ENCODE results near the gene HPCAL1. TPM values are rescaled to one million over a fixed set of nuclear protein-coding genes. Genes with fewer than 3 reads are reported as not detected.

The HPCAL1 gene
- total and polyA plus RNA-seq, 3 experiments from 2014 or later = 44.1 to 96.3 (median 47.6) TPM

GRCh38 chr2:10410823-10411437 lies 108.2 kb downstream of the HPCAL1 start:
- no peak overlapping the region for H3K27ac ChIP-seq (ENCODE audit: low read depth, low read length)
- Mint-ChIP-seq H3K27ac (no peak overlapping the region), H3K27me3 (peaks cover 0 to 1% of the 10 kb centered on the region in 2 donors), H3K4me3 (peak overlapping the region in 1 of 7 donors; percentile 18), H3K9me3 (no peaks in the 10 kb centered on the region), H3K4me1 (peaks cover 29 to 36% (median 30%) of the 10 kb centered on the region in 3 donors), H3K36me3 (peaks cover 0 to 27% (median 4%) of the 10 kb centered on the region in 3 donors)
- peaks cover 34% of the 10 kb centered on the region for H3K4me1 ChIP-seq (ENCODE audit: insufficient read depth, low read length)
- H3K27me3 ChIP-seq (ENCODE audit: insufficient read depth, low read length, poor library complexity, severe bottlenecking) = no peaks in the 10 kb centered on the region
- peaks cover 4% of the 10 kb centered on the region for H3K36me3 ChIP-seq (ENCODE audit: insufficient read depth, low read length)
- no peak for DNase-seq
- no peaks in the 10 kb centered on the region for H3K9me3 ChIP-seq (ENCODE audit: low read length)
- ChIA-PET POLR2A (interaction anchor here (0.5 to 0.6 kb wide), 2 partner anchors 257 kb away, joined by 3 to 6 read pairs; no protein-coding TSS in a partner anchor), CTCF (interaction anchor here (0.6 to 7.3 kb wide), 10 partner anchors 25 to 338 kb away, joined by 3 to 99 read pairs (median 16); partner anchors contain the start of gene HPCAL1)
- no peak overlapping the region for H3K4me3 ChIP-seq (ENCODE audit: low read length)

- Histone ChIP-seq H3K27me3 (ENCODE audit: insufficient read depth, low read length, poor library complexity, severe bottlenecking) (no peaks in the 10 kb centered on the region), H3K9me3 (ENCODE audit: low read length) (no peaks in the 10 kb centered on the region), H3K4me3 (ENCODE audit: low read length) (no peak overlapping the region), H3K36me3 (ENCODE audit: insufficient read depth, low read length) (peaks cover 4% of the 10 kb centered on the region), H3K4me1 (ENCODE audit: insufficient read depth, low read length) (peaks cover 28% of the 10 kb centered on the region), H3K27ac (ENCODE audit: low read depth, low read length) (no peak overlapping the region)
- Mint-ChIP-seq H3K9me3 (no peaks in the 10 kb centered on the region), H3K27ac (peak overlapping the region in 1 of 8 donors; percentile 78), H3K27me3 (peaks cover 0 to 1% of the 10 kb centered on the region in 2 donors), H3K4me3 (no peak overlapping the region), H3K36me3 (peaks cover 0 to 24% (median 4%) of the 10 kb centered on the region in 3 donors), H3K4me1 (peaks cover 28 to 36% (median 28%) of the 10 kb centered on the region in 3 donors)
- no peak for DNase-seq
- ChIA-PET CTCF (interaction anchor here (0.6 to 7.3 kb wide), 2 partner anchors 107 to 234 kb away, joined by 3 to 99 read pairs; partner anchors contain the start of gene HPCAL1), POLR2A (no interaction called here)
These were observed 108.9 kb downstream of the HPCAL1 start for GRCh38 chr2:10411557-10411956.

GRCh38 chr2:10412380-10412779 lies 109.7 kb downstream of the HPCAL1 start:
- no peak for DNase-seq
- CTCF ChIA-PET = no interaction called here
- H3K27ac ChIP-seq (ENCODE audit: low read depth, low read length) = no peak overlapping the region
- peaks cover 0 to 1% of the 10 kb centered on the region in 2 donors for H3K27me3 Mint-ChIP-seq
- H3K4me3 ChIP-seq (ENCODE audit: low read length) = no peak overlapping the region
- POLR2A ChIA-PET = no interaction called here
- peaks cover 20% of the 10 kb centered on the region for H3K4me1 ChIP-seq (ENCODE audit: insufficient read depth, low read length)
- H3K4me3 Mint-ChIP-seq = no peak overlapping the region
- H3K27ac Mint-ChIP-seq = peak overlapping the region in 1 of 8 donors; percentile 24
- H3K36me3 ChIP-seq (ENCODE audit: insufficient read depth, low read length) = peaks cover 4% of the 10 kb centered on the region
- no peaks in the 10 kb centered on the region for H3K9me3 ChIP-seq (ENCODE audit: low read length)
- peaks cover 0 to 19% (median 3%) of the 10 kb centered on the region in 3 donors for H3K36me3 Mint-ChIP-seq
- H3K9me3 Mint-ChIP-seq = no peaks in the 10 kb centered on the region
- H3K27me3 ChIP-seq (ENCODE audit: insufficient read depth, low read length, poor library complexity, severe bottlenecking) = no peaks in the 10 kb centered on the region
- peaks cover 20 to 32% (median 22%) of the 10 kb centered on the region in 3 donors for H3K4me1 Mint-ChIP-seq

DNA sequence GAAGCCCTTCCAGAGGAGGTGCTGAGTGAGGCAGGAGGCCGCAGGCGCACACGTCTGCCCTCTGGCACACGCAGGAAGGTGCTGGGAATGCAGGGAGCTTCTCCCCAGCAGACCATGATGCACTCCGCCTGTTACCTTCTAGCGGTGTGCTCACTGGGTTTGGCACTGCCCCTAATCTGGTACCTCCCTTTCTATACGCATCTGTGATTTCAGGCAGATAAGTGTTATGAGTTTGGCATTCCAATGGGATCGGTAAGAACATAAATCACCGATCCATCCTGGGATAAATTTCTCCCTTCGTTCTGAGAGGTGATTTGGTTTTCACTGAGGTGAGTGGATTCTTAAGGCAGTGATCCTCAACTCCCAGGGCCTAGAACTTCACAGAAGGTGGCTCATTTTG lies 110.8 kb downstream of the HPCAL1 start:
- CTCF ChIA-PET = no interaction called here
- no peak overlapping the region for H3K27ac Mint-ChIP-seq
- peaks cover 9 to 22% (median 13%) of the 10 kb centered on the region in 3 donors for H3K4me1 Mint-ChIP-seq
- no peak overlapping the region for H3K4me3 ChIP-seq (ENCODE audit: low read length)
- no peak overlapping the region for H3K27ac ChIP-seq (ENCODE audit: low read depth, low read length)
- peaks cover 4% of the 10 kb centered on the region for H3K36me3 ChIP-seq (ENCODE audit: insufficient read depth, low read length)
- peaks cover 9% of the 10 kb centered on the region for H3K4me1 ChIP-seq (ENCODE audit: insufficient read depth, low read length)
- H3K4me3 Mint-ChIP-seq = no peak overlapping the region
- H3K9me3 Mint-ChIP-seq = no peaks in the 10 kb centered on the region
- no peaks in the 10 kb centered on the region for H3K9me3 ChIP-seq (ENCODE audit: low read length)
- peaks cover 0 to 22% (median 3%) of the 10 kb centered on the region in 3 donors for H3K36me3 Mint-ChIP-seq
- no peak for DNase-seq
- H3K27me3 Mint-ChIP-seq = no peaks in the 10 kb centered on the region
- POLR2A ChIA-PET = no interaction called here
- no peaks in the 10 kb centered on the region for H3K27me3 ChIP-seq (ENCODE audit: insufficient read depth, low read length, poor library complexity, severe bottlenecking)

DNA sequence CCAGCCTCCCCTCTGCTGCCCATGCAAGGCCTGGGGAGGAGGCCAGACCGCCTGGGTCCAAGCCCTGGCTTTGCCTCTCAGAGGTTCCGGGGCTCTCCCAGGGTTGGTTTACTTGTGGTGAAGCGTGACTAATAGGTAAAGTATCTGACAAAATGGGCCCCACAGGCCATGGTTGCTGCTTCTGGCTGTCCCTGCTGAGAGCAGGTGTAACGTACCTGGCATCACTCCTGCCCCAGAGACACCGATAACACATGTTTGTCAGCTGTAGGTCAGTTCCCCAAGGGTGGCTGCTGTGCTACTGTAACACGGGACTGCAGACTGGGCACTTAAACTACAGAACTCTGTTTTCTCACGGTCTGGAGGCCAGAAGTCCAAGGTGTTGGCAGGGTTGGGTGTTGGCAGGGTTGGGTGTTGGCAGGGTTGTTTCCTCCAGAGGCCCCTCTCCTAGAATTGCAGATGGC lies 111.3 kb downstream of the HPCAL1 start:
- Histone ChIP-seq H3K27me3 (ENCODE audit: insufficient read depth, low read length, poor library complexity, severe bottlenecking) (no peaks in the 10 kb centered on the region), H3K4me1 (ENCODE audit: insufficient read depth, low read length) (peaks cover 3% of the 10 kb centered on the region), H3K9me3 (ENCODE audit: low read length) (no peaks in the 10 kb centered on the region), H3K27ac (ENCODE audit: low read depth, low read length) (no peak overlapping the region), H3K4me3 (ENCODE audit: low read length) (no peak overlapping the region), H3K36me3 (ENCODE audit: insufficient read depth, low read length) (peaks cover 4% of the 10 kb centered on the region)
- no peak for DNase-seq
- peaks cover 0 to 23% (median 3%) of the 10 kb centered on the region in 3 donors for H3K36me3 Mint-ChIP-seq
- no peaks in the 10 kb centered on the region for H3K9me3 Mint-ChIP-seq
- CTCF ChIA-PET = interaction anchor here (0.9 to 1.1 kb wide), 2 partner anchors 21 to 144 kb away, joined by 3 read pairs; no protein-coding TSS in a partner anchor
- no peak overlapping the region for H3K27ac Mint-ChIP-seq
- no peak overlapping the region for H3K4me3 Mint-ChIP-seq
- peaks cover 6 to 16% (median 7%) of the 10 kb centered on the region in 3 donors for H3K4me1 Mint-ChIP-seq
- POLR2A ChIA-PET = no interaction called here
- no peaks in the 10 kb centered on the region for H3K27me3 Mint-ChIP-seq

DNA sequence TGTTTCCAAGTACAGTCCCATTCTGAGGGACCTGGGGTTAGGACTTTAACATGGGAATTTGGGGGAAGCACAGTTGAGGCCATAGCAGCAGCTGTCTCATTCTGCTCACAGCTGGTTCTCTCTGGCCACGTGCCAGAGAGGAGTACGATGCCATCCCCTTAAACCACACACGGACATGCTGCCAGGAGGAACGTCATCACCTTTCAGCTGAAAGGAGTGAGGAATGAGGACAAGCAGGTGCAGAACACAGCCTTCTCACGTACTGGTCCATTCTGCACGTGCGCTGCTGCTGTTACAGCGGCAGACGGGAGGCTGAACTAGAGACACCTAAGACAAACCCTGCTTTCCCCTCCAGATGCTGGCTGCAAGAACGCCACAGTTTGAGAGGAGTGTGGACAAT lies 111.9 kb downstream of the HPCAL1 start:
- H3K27me3 ChIP-seq (ENCODE audit: insufficient read depth, low read length, poor library complexity, severe bottlenecking) = no peaks in the 10 kb centered on the region
- Mint-ChIP-seq H3K27me3 (no peaks in the 10 kb centered on the region), H3K4me1 (peaks cover 2 to 13% (median 4%) of the 10 kb centered on the region in 3 donors), H3K27ac (no peak overlapping the region), H3K4me3 (no peak overlapping the region), H3K36me3 (peaks cover 0 to 25% (median 3%) of the 10 kb centered on the region in 3 donors), H3K9me3 (no peaks in the 10 kb centered on the region)
- no peak for DNase-seq
- no peak overlapping the region for H3K4me3 ChIP-seq (ENCODE audit: low read length)
- CTCF ChIA-PET = interaction anchor here (0.9 to 1.3 kb wide), 3 partner anchors 21 to 342 kb away, joined by 3 read pairs; no protein-coding TSS in a partner anchor
- no peaks in the 10 kb centered on the region for H3K4me1 ChIP-seq (ENCODE audit: insufficient read depth, low read length)
- peaks cover 4% of the 10 kb centered on the region for H3K36me3 ChIP-seq (ENCODE audit: insufficient read depth, low read length)
- no peaks in the 10 kb centered on the region for H3K9me3 ChIP-seq (ENCODE audit: low read length)
- POLR2A ChIA-PET = no interaction called here
- H3K27ac ChIP-seq (ENCODE audit: low read depth, low read length) = no peak overlapping the region

- H3K9me3 Mint-ChIP-seq = no peaks in the 10 kb centered on the region
- peaks cover 0 to 30% (median 5%) of the 10 kb centered on the region in 3 donors for H3K36me3 Mint-ChIP-seq
- no peaks in the 10 kb centered on the region for H3K4me1 ChIP-seq (ENCODE audit: insufficient read depth, low read length)
- H3K9me3 ChIP-seq (ENCODE audit: low read length) = no peaks in the 10 kb centered on the region
- POLR2A ChIA-PET = no interaction called here
- H3K4me1 Mint-ChIP-seq = peaks cover 2 to 13% (median 4%) of the 10 kb centered on the region in 3 donors
- CTCF ChIA-PET = interaction anchor here (0.9 to 1.3 kb wide), 3 partner anchors 20 to 343 kb away, joined by 3 read pairs; no protein-coding TSS in a partner anchor
- H3K4me3 Mint-ChIP-seq = no peak overlapping the region
- peaks cover 4% of the 10 kb centered on the region for H3K36me3 ChIP-seq (ENCODE audit: insufficient read depth, low read length)
- H3K27ac ChIP-seq (ENCODE audit: low read depth, low read length) = no peak overlapping the region
- H3K27me3 ChIP-seq (ENCODE audit: insufficient read depth, low read length, poor library complexity, severe bottlenecking) = no peaks in the 10 kb centered on the region
- H3K4me3 ChIP-seq (ENCODE audit: low read length) = no peak overlapping the region
- no peak overlapping the region for H3K27ac Mint-ChIP-seq
- H3K27me3 Mint-ChIP-seq = no peaks in the 10 kb centered on the region
- DNase-seq = no peak
These were observed 112.3 kb downstream of the HPCAL1 start for GRCh38 chr2:10415048-10415447.

- no peaks in the 10 kb centered on the region for H3K27me3 Mint-ChIP-seq
- Histone ChIP-seq H3K36me3 (ENCODE audit: insufficient read depth, low read length) (peaks cover 4% of the 10 kb centered on the region), H3K27ac (ENCODE audit: low read depth, low read length) (no peak overlapping the region), H3K27me3 (ENCODE audit: insufficient read depth, low read length, poor library complexity, severe bottlenecking) (no peaks in the 10 kb centered on the region), H3K9me3 (ENCODE audit: low read length) (no peaks in the 10 kb centered on the region), H3K4me3 (ENCODE audit: low read length) (no peak overlapping the region), H3K4me1 (ENCODE audit: insufficient read depth, low read length) (no peaks in the 10 kb centered on the region)
- ChIA-PET CTCF (interaction anchor here (0.9 to 1.3 kb wide), 2 partner anchors 8 to 343 kb away, joined by 3 read pairs; no protein-coding TSS in a partner anchor), POLR2A (no interaction called here)
- no peak for DNase-seq
- no peak overlapping the region for H3K27ac Mint-ChIP-seq
- no peaks in the 10 kb centered on the region for H3K9me3 Mint-ChIP-seq
- H3K4me1 Mint-ChIP-seq = peaks cover 2 to 13% (median 4%) of the 10 kb centered on the region in 3 donors
- peaks cover 0 to 32% (median 3%) of the 10 kb centered on the region in 3 donors for H3K36me3 Mint-ChIP-seq
- no peak overlapping the region for H3K4me3 Mint-ChIP-seq
These were observed 112.9 kb downstream of the HPCAL1 start for GRCh38 chr2:10415640-10416039.
